Epithelial cell of proximal tubule (primary cell): ENCODE results near the gene ZRANB1. TPM values are rescaled to one million over a fixed set of nuclear protein-coding genes. Genes with fewer than 3 reads are reported as not detected.

Experiments used
- DNase-seq: peaks from one replicate; pipeline ENCODE4 v3.0.0-alpha.2; 2011; ENCODE audit warnings: low read depth
- H3K4me3 ChIP-seq: 2 replicates; pipeline ENCODE4 v1.5.1; 2011; ENCODE audit warnings: low read depth, mild to moderate bottlenecking, low read length
- CTCF ChIP-seq: conservative IDR thresholded peaks from 2 replicates; pipeline ENCODE4 v1.5.1; 2012; ENCODE audit warnings: low read depth, mild to moderate bottlenecking, low read length
- total RNA-seq: library from RNA; depleted of rRNA; stranded (reverse); fragments of >200 nt; gene quantifications from 2 replicates; pipeline ENCODE4 v1.2.3, GENCODE V29; 2015

ZRANB1 gene
- total RNA-seq, 1 donor from 2014 or later: 13.9 TPM

GRCh38 chr10:125035588-125036295 is 93.8 kb downstream of the ZRANB1 start:
- no peak for DNase-seq
- H3K4me3 ChIP-seq: no peak overlapping the region
- TF ChIP-seq CTCF: no peak

DNA sequence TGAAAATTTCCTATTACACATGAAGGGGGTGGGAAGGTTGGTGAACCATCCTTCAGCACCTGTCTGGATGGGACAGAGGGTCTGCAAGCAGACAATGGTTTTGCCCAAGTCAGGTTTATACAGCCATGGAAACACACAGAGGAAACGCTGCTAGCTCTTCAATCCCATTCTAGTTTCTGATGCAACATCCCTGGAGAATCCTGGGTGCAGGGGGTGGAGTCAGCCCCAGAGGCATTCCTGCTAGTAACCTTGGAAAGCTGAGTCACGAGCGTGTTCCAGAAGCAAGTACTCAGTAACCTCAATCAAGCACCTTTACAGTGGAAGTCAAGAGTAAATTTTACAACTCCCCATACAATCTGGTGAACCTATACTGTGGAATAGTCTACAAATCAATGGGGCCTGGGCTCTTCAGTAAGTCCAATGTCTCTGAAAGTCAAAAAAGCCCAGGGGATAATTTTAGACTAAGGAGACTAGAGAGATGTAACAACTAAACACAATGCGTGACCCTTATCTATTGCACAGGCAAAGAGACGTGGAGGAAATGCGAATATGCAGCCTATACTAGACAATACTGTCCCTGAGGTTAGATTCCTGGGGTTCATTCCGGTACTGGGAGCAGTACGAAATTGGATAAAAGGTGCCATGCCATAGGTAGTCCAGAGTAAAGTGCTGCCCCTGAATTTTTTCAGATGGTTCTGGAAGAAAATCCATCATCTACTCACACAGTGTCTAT is 95.4 kb downstream of the ZRANB1 start:
- peak; percentile 59 for DNase-seq
- no peak overlapping the region for H3K4me3 ChIP-seq

More for the DNA sequence above, 95.4 kb downstream of the ZRANB1 start:
- TF ChIP-seq CTCF: no peak

Other genes with a start within 250 kb of the ZRANB1 start
- gene FAM53B, start 197.7 kb upstream of the ZRANB1 start, total RNA-seq: 9.2 and 16.5 TPM in 2 replicates
- gene EEF1AKMT2, start 150.2 kb upstream of the ZRANB1 start, total RNA-seq: 16.0 and 17.0 TPM in 2 replicates
- 9.3 and 14.5 TPM in 2 replicates for gene ABRAXAS2, start 140.3 kb upstream of the ZRANB1 start, total RNA-seq
- 57.3 and 106 TPM in 2 replicates for gene CTBP2, start 218.4 kb downstream of the ZRANB1 start, total RNA-seq